K562 (cell line): ENCODE results near the gene NRIP2. TPM values are rescaled to one million over a fixed set of nuclear protein-coding genes. Genes with fewer than 3 reads are reported as not detected.
A peak's percentile ranks its signal among the peaks of the same experiment; 100 is the strongest.

Source experiments
- ARID1B ChIP-seq: fragments of 450-650 bp; IDR thresholded peaks from 2 replicates; pipeline ENCODE4 v1.6.1; 2016; ENCODE audit warnings: antibody characterized with exemption, mild to moderate bottlenecking, inconsistent platforms
- BMI1 ChIP-seq: fragments of 150-350 bp; IDR thresholded peaks from 2 replicates; pipeline ENCODE4 v1.6.1; 2014; ENCODE audit warnings: low read length
- HNRNPLL ChIP-seq: fragments of 200-400 bp; formaldehyde crosslinking; IDR thresholded peaks from 2 replicates; pipeline ENCODE4 v1.6.1; 2017; ENCODE audit warnings: low read length, low read depth, mild to moderate bottlenecking; ENCODE audit not compliant: poor library complexity, severe bottlenecking
- KLF10 ChIP-seq: fragments of 250-450 bp; sonication (Bioruptor Pico); IDR thresholded peaks from 2 replicates; pipeline ENCODE4 v1.6.1; 2021; ENCODE audit warnings: matching md5 sums
- MCM2 ChIP-seq: fragments of 450-650 bp; IDR thresholded peaks from 2 replicates; pipeline ENCODE4 v1.6.1; 2017; ENCODE audit warnings: low read depth, mild to moderate bottlenecking
- MED1 ChIP-seq: sonication (generic); formaldehyde crosslinking; IDR thresholded peaks from 2 replicates; pipeline ENCODE4 v1.8.1; 2023; ENCODE audit warnings: missing genetic modification reagents, borderline replicate concordance
- MEF2D ChIP-seq: conservative IDR thresholded peaks from 2 replicates; pipeline ENCODE4 v1.6.1; 2016; ENCODE audit warnings: low read depth, missing genetic modification characterization, missing compliant biosample characterization
- NR2C2 ChIP-seq, 2 experiments: fragments of 200-800 bp in 1 of 2; sonication (Bioruptor generic) in 1 of 2; sonication (generic) in 1 of 2; formaldehyde crosslinking in 1 of 2; IDR thresholded peaks; 2 replicates each; pipeline versions ENCODE4 v1.6.1 to v1.8.0; 2016 to 2022; ENCODE audit warnings: mild to moderate bottlenecking in 1 of 2, missing compliant biosample characterization in 1 of 2, missing genetic modification characterization in 1 of 2, missing genetic modification reagents in 1 of 2
- PYGO2 ChIP-seq: fragments of 450-650 bp; IDR thresholded peaks from 2 replicates; pipeline ENCODE4 v1.6.1; 2016; ENCODE audit warnings: mild to moderate bottlenecking, missing genetic modification characterization, moderate library complexity, missing compliant biosample characterization
- RNF2 ChIP-seq: sonication (generic); IDR thresholded peaks from 2 replicates; pipeline ENCODE4 v1.6.1; 2016
- SRF ChIP-seq, 2 experiments: fragments of 250-450, 450-650 bp in 1 of 2; sonication (Bioruptor Pico) in 1 of 2; sonication (generic) in 1 of 2; formaldehyde crosslinking; IDR thresholded peaks; 2 replicates each; pipeline versions ENCODE4 v1.5.0 to v1.5.1; 2020 to 2022; ENCODE audit warnings: mild to moderate bottlenecking in 1 of 2, missing genetic modification reagents in 1 of 2
- ZNF121 ChIP-seq: sonication (generic); formaldehyde crosslinking; conservative IDR thresholded peaks from 2 replicates; pipeline ENCODE4 v1.8.0; 2022; ENCODE audit warnings: missing genetic modification reagents
- ZNF224 ChIP-seq: sonication (generic); formaldehyde crosslinking; IDR thresholded peaks from 2 replicates; pipeline ENCODE4 v1.8.0; 2022; ENCODE audit warnings: mild to moderate bottlenecking, missing genetic modification reagents
- ZNF263 ChIP-seq: sonication (generic); formaldehyde crosslinking; IDR thresholded peaks from 2 replicates; pipeline ENCODE4 v1.8.0; 2022; ENCODE audit warnings: mild to moderate bottlenecking, missing genetic modification reagents, borderline replicate concordance
- ZNF699 ChIP-seq: fragments of 250-450 bp; sonication (Bioruptor Pico); IDR thresholded peaks from 2 replicates; pipeline ENCODE4 v1.8.0; 2021; ENCODE audit warnings: mild to moderate bottlenecking, moderate library complexity; ENCODE audit not compliant: insufficient replicate concordance
- polyA plus RNA-seq, 8 experiments: library from polyadenylated mRNA; depleted of rRNA in 4 of 8; stranded (reverse) in 5 of 8; unstranded in 3 of 8; fragments of >200 nt; fragmentation: Nextera tagmentation in 2 of 8; fragmentation: Illumina TruSeq in 1 of 8; extraction: Ambion mirVana in 2 of 8; extraction: Trizol in 1 of 8; gene quantifications; 2 replicates each; pipeline versions ENCODE4 v1.2.1 to v1.2.3, GENCODE V29; 2011 to 2014; ENCODE audit warnings: inconsistent platforms in 1 of 8, missing spikeins in 1 of 8
- total RNA-seq, 7 experiments: library from RNA; depleted of rRNA in 6 of 7; stranded (reverse); fragments of >200 nt in 6 of 7; fragmentation: Illumina TruSeq in 2 of 7; extraction: Trizol in 2 of 7; gene quantifications; 2 replicates each; pipeline versions ENCODE4 v1.2.1 to v1.2.3, GENCODE V29; 2011 to 2021; ENCODE audit warnings: low replicate concordance in 1 of 7
- TF ChIP-seq, protein P1 (sequence below): fragments of 250-450 bp; sonication (Bioruptor Pico); IDR thresholded peaks from 2 replicates; pipeline ENCODE4 v1.8.0; 2022; ENCODE audit warnings: inconsistent platforms, mild to moderate bottlenecking, moderate library complexity, borderline replicate concordance
- TF ChIP-seq, protein P2 (sequence below): fragments of 450-650 bp; formaldehyde crosslinking; IDR thresholded peaks from 2 replicates; pipeline ENCODE4 v1.4.0; 2022; ENCODE audit warnings: missing genetic modification characterization
- TF ChIP-seq, protein P3 (sequence below): fragments of 450-650 bp; conservative IDR thresholded peaks from 2 replicates; pipeline ENCODE4 v1.6.1; 2016; ENCODE audit warnings: missing genetic modification characterization, low read depth, mild to moderate bottlenecking, missing compliant biosample characterization, moderate library complexity
- TF ChIP-seq, protein P4 (sequence below), 2 experiments: fragments of 450-650 bp; IDR thresholded peaks; 2 replicates each; pipeline ENCODE4 v1.6.1; 2016

Gene NRIP2
- total and polyA plus RNA-seq, 9 of the 15 experiments (the other 6 are each of a cell fraction or from before 2014, with no cell fraction given), result 0.07 to 0.10 TPM; not detected in 7

DNA sequence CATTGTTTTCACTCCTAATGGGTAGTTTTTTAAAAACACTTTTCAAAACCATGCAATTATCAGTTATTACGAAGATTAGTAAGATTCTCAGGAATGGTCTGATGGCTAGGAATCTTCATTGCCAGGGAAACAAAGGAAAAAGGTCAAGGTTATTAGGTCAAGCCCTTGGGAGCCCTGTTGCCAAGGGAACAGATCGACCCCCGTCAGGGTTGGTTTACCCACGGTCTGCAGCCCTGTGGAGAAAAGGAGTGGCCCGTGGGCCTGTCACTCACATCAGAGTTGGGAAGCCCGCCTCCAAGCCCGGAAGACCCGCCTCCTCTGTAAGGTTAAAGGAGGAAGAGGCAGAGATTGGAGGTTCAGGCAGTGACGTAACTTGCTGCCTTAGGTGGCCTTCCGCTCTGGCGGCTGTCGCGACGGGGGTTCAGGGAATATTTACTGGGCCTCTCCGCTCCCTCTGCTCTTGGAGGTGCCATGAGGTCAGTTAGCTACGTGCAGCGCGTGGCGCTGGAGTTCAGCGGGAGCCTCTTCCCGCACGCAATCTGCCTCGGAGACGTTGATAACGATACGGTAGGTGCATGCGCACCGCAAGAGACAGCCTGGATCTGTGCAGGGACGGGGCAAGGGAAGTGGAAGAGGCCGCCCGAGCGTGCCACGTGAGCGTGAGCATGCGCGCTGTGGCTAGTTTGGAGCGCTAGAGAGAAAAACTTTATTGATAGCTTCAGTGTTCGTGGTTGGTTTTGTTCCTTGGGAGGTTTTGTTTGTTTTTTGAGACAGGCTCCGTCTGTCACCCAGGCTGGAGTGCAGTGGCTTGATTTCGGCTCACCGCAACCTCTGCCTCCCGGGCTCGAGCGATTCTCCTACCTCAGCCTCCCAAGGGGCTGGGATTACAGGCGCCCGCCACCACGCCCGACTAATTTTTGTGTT, 22.3 kb downstream of the NRIP2 start, which contains the start of gene ITFG2 (continued):
- no peak for TF ChIP-seq NR2C2 (CRISPR knock-in tag; IDR thresholded peaks at IDR 0.05)
- peak; percentile 98 for TF ChIP-seq NR2C2 (tag; IDR thresholded peaks at IDR 0.05)
- TF ChIP-seq, protein P1, sequence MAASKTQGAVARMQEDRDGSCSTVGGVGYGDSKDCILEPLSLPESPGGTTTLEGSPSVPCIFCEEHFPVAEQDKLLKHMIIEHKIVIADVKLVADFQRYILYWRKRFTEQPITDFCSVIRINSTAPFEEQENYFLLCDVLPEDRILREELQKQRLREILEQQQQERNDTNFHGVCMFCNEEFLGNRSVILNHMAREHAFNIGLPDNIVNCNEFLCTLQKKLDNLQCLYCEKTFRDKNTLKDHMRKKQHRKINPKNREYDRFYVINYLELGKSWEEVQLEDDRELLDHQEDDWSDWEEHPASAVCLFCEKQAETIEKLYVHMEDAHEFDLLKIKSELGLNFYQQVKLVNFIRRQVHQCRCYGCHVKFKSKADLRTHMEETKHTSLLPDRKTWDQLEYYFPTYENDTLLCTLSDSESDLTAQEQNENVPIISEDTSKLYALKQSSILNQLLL, result no peak
- TF ChIP-seq, protein P2, sequence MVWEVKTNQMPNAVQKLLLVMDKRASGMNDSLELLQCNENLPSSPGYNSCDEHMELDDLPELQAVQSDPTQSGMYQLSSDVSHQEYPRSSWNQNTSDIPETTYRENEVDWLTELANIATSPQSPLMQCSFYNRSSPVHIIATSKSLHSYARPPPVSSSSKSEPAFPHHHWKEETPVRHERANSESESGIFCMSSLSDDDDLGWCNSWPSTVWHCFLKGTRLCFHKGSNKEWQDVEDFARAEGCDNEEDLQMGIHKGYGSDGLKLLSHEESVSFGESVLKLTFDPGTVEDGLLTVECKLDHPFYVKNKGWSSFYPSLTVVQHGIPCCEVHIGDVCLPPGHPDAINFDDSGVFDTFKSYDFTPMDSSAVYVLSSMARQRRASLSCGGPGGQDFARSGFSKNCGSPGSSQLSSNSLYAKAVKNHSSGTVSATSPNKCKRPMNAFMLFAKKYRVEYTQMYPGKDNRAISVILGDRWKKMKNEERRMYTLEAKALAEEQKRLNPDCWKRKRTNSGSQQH (CRISPR knock-in tag), result no peak
- TF ChIP-seq, protein P3, sequence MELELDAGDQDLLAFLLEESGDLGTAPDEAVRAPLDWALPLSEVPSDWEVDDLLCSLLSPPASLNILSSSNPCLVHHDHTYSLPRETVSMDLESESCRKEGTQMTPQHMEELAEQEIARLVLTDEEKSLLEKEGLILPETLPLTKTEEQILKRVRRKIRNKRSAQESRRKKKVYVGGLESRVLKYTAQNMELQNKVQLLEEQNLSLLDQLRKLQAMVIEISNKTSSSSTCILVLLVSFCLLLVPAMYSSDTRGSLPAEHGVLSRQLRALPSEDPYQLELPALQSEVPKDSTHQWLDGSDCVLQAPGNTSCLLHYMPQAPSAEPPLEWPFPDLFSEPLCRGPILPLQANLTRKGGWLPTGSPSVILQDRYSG (tag), result no peak
- TF ChIP-seq ARID1B, result no peak
- TF ChIP-seq ZNF224 (CRISPR knock-in tag), result no peak
- TF ChIP-seq, protein P4, sequence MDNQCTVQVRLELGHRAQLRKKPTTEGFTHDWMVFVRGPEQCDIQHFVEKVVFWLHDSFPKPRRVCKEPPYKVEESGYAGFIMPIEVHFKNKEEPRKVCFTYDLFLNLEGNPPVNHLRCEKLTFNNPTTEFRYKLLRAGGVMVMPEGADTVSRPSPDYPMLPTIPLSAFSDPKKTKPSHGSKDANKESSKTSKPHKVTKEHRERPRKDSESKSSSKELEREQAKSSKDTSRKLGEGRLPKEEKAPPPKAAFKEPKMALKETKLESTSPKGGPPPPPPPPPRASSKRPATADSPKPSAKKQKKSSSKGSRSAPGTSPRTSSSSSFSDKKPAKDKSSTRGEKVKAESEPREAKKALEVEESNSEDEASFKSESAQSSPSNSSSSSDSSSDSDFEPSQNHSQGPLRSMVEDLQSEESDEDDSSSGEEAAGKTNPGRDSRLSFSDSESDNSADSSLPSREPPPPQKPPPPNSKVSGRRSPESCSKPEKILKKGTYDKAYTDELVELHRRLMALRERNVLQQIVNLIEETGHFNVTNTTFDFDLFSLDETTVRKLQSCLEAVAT (IDR thresholded peaks at IDR 0.05), result peak in 1 of 2 experiments; percentile 83; a peak in 1 of 4 replicates
- TF ChIP-seq MED1 (CRISPR knock-in tag), result no peak
- peak; percentile 47; the same call in 1 of the 2 replicates for TF ChIP-seq ZNF263 (CRISPR knock-in tag)
- peak; percentile 84 for TF ChIP-seq BMI1
- peak; percentile 68 for TF ChIP-seq RNF2
- no peak for TF ChIP-seq MCM2
- TF ChIP-seq PYGO2 (tag), result no peak
- no peak for TF ChIP-seq ZNF121 (CRISPR knock-in tag)
- no peak for TF ChIP-seq MEF2D (tag)
- peak in 1 of 2 experiments; percentile 76; a peak in 2 of 4 replicates for TF ChIP-seq SRF (CRISPR knock-in tag; IDR thresholded peaks at IDR 0.05)
- peak; percentile 76 for TF ChIP-seq HNRNPLL
- no peak for TF ChIP-seq KLF10 (CRISPR knock-in tag)
- TF ChIP-seq ZNF699, result no peak
